Inferior parietal cortex (tissue), 1 donor: ENCODE results near the gene SIGLEC8.
A peak's percentile ranks its signal among the peaks of the same experiment; 100 is the strongest.
"Not testable (repeated sequence)": the region's sequence is repeated elsewhere in the genome, so short reads cannot be mapped to it uniquely, and the experiment has no call there.

Experiments
- DNase-seq: peaks from one replicate; pipeline ENCODE4 v3.0.0-alpha.2; 2016; ENCODE audit errors: extremely low spot score

SIGLEC8 gene

DNA sequence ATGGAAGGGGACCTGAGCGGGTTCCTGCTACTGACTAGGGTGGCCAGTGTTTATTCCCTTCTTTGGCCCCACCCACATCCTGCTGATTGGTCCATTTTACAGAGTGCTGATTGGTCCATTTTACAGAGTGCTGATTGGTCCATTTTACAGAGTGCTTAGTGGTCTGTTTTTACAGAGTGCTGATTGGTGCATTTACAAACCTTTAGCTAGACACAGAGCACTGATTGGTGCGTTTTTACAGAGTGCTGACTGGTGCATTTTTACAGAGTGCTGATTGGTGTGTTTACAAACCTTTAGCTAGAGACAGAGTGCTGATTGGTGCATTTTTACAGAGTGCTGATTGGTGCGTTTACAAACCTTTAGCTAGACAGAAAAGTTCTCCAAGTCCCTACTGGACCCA is 10.7 kb downstream of the SIGLEC8 start:
- not testable (repeated sequence) for DNase-seq

DNA sequence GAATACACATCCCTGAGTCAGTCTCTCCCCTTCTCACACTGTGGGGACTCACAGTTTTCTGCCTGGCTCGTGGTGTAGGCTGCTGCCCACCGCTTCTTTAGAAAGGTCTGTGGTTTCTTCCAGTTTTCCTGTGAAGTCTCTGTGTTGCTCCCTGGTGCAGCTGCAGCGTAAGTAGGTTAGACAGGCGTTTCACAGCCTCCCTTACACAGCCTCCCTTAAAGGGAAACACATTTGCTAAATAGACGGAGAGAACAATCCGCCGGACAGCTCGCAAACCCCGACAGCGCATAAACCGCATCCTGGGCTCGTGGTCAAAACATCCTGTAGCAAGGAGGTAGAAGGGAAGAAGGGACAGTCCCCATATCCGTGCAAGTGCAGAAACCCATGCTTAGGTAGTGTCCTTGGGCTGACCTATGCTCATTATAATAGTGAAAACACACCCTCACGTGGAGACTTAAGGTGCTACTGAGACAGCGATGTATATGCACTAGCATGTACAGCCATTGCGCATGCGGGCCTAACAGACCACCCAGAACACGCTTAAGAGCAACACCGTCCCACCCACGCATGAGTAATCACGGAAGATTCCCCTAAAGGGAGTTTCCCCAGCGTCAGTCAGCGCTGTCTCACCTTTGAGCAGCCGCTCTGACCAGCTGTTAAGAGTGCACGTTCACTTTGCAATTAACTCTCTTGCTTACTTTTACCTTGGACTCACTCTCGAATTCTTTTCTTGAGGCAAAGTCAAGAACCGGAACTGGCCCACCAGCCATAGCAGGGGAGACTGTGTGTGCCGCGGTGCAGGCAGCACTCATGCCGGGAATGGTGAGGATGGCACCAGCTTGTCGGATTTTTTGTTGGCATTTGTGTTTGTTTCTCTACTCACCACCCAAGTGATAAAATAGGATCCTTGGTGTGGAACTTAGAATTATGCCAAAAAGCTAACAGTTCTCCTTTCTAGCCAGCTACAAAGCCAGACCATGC is 16.6 kb downstream of the SIGLEC8 start:
- DNase-seq = no peak

DNA sequence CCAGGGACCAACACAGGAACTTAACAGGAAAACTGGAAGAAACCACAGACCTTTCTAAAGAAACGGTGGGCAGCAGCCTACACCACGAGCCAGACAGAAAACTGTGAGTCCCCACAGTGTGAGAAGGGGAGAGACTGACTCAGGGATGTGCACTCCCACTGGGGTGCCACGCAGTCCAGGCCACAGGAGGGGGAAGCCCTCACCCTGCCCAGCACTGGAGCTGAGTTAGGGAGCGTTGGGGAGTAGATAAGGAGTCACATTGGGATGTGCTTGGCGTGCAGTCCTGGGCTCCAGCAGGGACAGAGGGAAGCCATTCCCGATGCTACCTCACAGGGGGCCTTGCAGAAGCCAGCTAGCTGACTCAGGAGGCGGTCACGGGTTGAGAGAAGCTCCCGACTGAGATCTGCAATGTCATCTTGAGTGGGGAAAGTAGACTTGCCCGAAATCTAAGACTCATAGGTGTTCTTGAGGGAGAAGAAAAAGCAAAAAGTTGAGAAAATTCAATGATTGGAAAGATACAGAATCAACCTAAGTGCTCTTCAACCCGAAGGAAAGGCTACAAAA is 17.3 kb downstream of the SIGLEC8 start:
- DNase-seq = no peak

DNA sequence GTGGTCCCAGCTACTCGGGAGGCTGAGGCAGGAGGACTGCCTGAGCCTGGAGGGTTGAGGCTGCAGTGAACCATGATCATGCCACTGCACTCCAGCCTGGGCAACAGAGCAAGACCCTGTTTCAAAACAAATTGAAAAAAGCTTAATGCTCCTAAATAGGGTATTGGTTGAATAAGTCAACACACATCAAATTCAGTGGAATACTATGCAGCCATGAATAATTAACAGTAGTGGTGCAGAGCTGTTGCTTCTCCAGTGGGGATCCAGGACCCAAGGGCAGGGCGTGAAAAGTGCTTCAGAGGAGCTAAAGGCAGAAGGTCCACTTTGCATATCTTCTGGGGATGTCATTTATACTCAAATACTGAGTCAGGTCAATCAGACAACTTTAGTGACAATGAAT is 18.2 kb downstream of the SIGLEC8 start:
- DNase-seq = no peak

DNA sequence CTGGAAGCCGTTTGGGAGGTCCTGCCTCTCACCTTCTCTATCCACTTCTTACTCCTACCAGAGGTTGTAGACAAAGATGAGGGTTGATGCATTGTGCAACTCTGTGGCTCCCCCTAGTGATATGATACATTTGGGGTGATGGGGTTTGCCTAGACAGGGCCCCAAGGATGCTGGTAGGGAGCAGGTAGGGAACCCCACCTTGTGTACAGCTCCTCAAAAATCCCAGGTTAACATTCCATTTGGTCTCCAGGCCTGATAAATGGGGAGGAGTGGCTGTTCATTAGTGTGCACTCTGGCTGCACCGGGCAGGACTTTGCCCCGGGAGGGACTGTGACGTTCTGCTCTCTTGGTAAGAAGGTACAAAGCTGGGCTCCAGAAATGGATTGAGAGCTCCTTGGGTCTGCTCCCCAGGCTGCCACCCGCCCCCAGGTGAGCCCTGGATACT is 19.2 kb downstream of the SIGLEC8 start:
- DNase-seq = no peak

DNA sequence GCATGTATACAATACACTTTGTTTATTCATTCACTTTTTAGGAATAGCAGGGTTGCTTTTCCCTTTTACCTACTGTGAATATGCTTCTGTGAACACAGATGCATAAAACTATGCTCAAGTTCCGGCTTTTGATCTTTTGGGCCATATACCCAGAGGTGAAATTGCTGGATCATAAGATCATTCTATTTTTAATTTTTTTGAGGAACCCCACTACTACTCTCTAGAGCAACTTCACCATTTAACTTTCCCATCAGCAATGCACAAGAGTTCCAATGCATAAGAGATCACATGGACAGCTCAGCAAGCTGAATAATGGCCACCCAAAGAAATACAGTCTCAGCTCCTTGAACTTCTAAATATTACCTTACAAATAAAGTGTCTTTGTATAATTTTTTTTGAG is 23.8 kb downstream of the SIGLEC8 start:
- no peak for DNase-seq

DNA sequence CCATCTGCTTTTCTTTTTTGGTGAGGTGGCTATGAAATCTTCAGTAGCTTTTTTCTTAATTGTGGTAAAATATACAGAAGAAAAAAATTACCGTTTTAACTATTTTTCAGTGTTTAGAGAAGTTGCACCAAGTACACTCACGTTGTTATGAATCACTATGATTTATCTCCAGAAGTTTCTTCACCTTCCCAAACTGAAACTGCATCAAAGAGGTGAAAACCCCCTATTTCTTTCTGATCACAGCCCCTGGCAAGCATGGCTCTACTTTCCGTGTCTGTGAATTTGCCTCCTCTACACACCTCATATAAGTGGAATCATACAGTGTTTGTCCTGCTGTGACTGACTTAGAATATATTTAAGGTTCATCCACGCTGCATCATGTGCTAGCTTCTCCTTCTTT is 25.2 kb downstream of the SIGLEC8 start:
- DNase-seq = no peak

DNA sequence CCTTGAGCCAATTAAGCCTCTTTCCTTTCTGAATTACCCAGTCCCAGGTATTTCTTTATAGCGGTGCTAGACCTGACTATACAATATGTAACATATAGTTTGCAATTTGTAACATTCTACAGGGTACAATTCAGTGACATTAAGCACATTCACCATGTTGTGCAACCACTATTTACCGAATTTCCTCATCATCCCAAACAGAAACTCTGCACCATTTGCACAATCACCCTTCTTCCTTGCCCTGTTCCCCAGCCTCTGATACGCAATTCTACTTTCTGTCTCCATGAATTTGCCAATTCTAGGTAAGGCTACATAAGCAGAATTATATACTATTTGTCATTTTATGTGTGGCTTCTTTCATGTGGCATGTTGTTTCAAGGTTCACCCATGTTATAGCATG is 27.1 kb downstream of the SIGLEC8 start:
- DNase-seq = no peak

DNA sequence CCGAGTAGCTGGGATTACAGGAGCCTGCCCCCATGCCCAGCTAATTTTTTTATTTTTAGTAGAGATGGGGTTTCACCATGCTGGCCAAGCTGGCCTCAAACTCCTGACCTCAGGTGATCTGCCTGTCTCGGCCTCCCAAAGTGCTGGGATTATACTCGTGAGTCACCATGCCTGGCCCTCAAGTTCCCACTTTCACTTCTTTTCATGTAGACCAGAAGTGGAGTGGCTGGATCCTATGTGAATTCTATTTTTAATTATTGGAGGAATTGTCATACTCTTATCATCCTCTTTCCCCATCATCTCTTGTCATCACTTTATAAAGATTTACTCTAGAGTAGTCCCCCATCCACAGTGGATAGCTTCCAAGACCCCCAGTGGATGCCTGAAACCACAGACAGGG is 28.0 kb downstream of the SIGLEC8 start:
- DNase-seq = no peak

DNA sequence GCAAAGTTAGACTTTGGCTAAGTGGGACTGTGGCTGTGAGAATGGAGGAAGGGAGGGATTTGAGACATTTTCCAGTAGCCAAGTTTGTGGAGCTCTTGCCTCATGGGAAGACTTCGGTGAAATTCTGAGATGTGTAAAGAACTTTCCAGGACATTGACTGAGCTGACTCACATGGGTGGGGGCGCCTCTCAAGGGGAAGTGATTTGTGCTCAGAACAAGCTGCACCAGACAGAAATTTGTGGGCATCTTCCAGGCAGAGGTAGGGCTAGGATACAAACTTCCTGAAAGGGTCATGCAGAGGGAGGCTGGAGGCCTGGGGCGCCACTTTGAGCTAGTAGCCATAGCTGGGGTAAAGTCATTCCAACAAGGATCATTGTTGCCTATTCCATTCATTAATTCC is 31.1 kb downstream of the SIGLEC8 start:
- no peak for DNase-seq

DNA sequence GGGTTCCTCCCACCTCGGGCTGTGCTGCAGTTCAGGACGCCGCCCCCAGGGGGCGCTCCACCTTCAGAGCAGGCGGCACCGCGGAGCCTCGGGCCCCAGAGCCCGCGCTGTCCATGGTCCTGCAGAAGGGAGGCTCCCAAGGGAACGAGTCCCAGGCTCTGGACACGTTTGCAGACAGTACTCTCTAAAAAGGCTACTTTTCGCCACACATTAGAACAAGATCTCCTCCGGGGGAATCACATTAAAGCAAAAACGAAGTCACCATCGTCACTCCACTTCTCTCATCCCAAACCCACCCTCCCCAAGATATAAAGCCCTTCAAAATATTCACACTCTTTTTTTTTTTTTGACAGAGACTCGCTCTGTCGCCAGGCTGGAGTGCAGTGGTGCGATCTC is 36.2 kb downstream of the SIGLEC8 start:
- DNase-seq = peak; percentile 76

DNA sequence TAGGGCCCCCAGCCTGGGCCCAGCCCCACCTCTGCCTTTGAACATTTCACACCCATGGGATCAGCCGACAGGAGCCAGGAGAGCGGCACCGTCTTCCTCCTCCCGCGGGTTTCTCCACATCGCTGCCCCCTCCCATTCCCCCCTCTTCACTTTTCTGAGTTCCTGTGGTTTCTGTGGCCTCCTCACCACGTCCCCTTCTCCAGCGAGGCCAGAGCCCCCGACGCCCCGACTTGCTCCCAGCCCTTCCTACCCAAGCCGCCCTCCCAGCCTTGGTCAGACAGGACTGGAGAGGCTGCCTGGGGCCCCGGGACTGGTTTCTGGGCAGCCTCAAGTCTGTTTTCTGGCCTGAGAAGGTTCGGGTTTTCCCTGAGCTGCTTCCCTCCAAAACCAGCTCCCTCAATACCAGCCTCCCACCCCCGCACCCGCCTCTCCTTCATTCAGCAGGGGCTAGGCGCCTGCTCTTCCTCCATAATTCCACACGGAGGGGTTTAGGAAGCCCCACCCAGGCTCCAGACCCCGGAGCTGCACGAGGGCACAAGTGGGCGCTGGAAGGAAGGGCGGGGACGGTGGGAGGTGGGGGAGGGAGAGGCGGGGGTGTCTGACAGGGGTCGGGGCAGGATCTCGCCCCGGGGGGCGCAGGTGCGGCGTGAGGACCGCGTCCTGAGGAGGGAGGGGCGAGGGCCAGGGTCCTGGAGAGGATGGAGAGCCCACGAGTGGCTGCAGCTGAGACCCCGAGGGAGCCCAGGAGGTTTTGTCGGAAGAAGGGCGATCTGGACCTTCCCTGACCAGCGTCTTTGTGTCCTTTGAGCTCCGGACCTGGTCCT is 36.8 kb downstream of the SIGLEC8 start:
- no peak for DNase-seq

DNA sequence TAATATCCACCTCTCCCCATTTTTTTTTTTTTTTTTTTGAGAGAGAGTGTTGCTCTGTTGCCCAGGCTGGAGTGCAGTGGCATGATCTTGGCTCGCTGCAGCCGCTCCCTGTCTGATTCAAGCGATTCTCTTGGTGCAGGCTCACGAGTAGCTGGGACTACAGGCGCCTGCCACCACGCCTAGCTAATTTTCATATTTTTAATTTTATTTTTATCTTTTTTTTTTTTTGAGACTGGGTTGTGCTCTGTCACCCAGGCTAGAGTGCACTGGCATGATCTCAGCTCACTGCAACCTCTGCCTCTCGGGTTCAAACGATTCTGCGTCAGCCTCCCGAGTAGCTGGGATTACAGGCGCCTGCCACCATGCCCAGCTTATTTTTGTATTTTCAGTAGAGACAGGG is 37.7 kb downstream of the SIGLEC8 start:
- DNase-seq = not testable (repeated sequence)

DNA sequence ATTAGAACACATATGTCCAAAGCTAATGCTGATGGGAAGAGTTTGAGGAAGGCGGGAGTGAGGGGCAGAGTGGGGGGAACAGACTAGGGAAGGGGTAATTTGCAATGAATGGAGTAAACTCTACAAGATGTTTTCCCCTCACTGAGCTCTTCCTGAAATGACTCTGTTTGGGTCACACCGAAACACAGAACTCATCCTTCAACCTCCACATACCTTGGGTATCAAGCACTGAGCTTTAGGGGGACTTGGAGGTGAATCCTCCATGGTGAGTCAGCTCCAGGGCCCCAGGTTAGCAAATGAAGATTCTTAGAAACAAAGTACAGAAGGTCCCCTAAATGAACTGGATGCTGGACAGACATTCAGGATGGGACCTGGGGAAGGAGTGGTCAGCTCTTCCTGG is 39.5 kb downstream of the SIGLEC8 start:
- DNase-seq = no peak

DNA sequence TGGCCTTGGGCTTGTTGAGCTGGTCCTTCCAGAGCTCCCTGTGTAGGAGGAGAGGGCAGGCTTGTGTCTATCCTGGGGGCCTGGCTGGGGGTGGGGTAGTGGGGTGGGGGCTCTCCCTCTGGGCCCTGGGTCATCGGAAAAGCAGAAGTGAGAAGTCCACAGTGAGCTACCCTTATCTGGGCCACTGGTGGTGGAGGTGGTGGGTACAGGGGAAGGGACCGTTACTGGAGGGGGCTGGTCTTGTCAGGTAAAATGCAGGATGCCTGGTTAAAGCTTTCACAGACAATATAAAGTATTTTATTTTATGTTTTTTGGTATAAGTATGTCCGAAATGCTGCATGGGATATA is 40.5 kb downstream of the SIGLEC8 start:
- no peak for DNase-seq

DNA sequence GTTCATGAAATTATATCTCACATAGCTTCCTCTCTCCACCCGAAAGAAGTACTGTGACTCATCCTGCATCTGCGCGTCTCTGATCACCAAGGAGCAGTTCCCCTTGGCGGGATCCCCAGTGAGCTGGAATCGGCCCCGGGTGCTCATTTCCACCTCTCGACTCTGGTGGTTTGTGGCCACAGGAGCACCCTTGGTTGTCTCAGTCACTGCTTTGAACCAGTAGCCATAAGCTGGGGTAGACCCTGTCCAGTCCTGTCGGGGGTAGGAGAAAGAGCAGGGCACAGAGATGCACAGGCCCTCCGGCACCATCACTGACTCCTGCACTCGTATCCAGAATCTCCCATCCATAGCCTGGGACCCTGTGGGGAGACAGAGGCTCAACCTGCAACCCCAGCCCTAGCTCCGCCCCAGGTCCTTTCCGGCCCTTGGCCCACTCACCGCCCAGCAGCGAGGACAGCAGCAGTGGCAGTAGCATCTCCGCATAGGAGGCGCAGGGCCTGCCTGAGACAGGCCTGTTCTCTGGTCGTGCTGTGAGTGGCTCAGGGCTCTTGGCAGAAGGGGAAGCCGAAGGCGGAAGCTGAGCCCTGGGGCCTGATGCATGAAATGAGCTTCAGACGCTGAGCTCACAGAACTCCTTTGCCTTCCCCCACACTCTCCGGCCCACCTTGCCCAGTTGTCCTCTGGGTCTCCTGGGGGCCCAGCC is 41.0 kb downstream of the SIGLEC8 start, which contains the start of gene SIGLEC10:
SIGLEC10 (minus strand) TSS at position 536 of the 703 bp plus-strand sequence; CDS start at position 475, 61 bp downstream.
- DNase-seq = no peak

DNA sequence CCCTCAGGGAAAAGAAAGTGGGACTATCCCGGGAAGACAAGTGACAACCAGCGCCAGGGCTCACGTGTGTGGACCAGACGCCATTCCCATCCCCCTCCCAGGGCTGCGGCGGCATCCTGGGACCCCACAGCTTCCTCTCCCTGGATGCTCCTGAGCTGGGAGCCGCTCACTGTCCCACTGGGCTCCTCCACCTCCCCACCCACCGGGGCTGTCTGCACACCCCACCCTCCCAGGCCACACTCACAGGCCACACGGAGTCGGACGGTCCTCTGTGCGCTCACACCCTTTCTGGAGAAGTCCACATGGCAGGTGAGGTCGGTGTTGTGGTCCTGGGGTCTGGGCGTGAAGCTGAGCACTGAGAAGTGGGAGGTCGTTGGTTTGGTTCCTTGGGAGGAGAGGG is 41.8 kb downstream of the SIGLEC8 start:
- DNase-seq = not testable (repeated sequence)

DNA sequence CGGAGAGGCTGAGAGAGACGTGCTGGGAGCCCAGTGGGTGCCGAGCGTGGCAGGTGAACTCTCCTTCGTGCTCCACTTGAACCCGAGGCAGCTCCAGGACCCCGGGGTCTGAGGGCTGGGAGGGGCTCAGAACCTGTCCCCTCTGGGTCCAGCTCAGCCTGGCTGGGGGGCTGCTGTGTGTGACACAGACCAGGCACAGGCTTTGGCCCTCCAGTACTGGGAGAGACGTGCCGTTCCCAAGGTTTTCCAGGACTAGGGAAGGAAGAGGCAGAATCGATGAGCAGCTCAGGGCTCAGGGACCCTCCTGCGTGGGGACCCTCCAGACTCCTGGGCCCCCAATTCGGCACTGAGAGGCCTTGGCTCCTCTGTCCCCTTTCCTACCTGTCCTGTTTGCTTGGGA is 43.1 kb downstream of the SIGLEC8 start:
- no peak for DNase-seq

DNA sequence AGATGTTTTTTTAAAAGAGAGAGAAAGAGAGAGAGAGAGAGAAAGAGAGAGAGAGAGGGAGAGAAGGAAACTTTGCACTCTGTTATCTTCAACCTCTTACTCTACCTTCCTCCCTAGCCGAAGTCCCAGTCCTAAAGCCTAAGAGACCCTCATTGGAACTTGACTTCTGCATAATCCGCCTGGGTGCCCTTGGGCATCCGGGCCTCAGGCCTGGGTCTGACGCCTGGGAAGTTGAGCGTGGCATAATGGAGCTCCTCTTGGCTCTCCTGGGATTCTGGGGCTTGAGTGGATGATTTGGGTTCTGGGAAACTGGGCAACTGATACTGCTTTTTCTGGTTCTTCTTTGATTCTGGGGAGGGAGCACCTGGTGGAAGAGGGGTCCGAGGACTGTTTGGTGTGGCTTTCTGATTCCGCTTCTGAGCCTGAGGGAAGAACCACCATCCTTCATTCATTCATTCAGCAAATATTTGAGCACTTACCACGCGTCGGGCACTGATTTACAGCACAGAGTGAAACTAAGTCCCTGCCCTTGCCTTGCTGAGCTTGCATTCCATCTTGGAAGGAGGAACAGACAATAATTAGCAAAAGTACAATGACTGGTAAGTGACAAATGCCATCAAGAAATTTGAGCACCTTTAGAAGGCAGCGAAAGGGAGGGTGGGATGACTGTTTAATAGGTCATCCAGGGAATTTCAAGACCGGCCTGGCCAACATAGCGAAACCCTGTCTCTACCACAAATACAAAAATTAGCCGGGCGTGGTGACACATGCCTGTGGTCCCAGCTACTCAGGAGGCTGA is 47.1 kb downstream of the SIGLEC8 start:
- no peak for DNase-seq

DNA sequence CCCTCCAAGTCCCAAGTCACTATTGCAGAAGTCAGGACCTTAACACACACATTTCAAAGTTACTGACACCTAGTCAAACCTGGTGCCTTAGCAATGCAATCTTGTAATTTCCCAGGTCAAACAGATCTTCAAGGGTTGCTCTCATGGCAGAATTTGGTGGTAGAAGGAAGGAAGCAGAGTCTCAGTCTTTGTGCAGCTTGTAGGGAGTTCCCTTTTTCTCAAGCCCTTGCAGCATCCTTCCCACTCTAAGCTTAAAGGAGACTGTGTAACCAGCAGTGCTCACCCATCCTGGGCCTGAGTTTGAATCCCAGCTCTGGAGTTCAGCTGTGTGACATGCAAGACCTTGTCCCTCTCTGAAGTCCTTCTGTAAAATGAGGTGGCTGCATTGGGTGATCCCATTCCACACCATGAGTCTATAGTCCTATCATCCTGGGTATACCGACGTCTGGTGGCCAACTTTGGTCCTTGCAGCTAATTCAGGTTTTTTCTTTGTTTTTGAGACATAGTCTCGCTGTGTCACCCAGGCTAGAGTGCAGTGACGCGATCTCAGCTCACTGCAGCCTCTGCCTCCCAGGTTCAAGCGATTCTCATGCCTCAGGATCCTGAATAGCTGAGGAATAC is 50.6 kb downstream of the SIGLEC8 start:
- DNase-seq = no peak
